Ishikawa (cell line): Measurements from ENCODE around the gene PHOX2A.

Experiments
- CEBPB ChIP-seq: IDR thresholded peaks from 2 replicates; pipeline ENCODE4 v1.6.1; 2012
- CREB1 ChIP-seq: IDR thresholded peaks from 2 replicates; pipeline ENCODE4 v1.6.1; 2012; ENCODE audit warnings: low read depth
- EGR1 ChIP-seq: IDR thresholded peaks from 2 replicates; pipeline ENCODE4 v1.6.1; 2012
- EP300 ChIP-seq: IDR thresholded peaks from 2 replicates; pipeline ENCODE4 v1.6.1; 2012; ENCODE audit warnings: borderline replicate concordance
- FOXM1 ChIP-seq: IDR thresholded peaks from 2 replicates; pipeline ENCODE4 v1.6.1; 2012; ENCODE audit warnings: low read depth, borderline replicate concordance
- MAX ChIP-seq: IDR thresholded peaks from 2 replicates; pipeline ENCODE4 v1.6.1; 2012
- NFIC ChIP-seq: IDR thresholded peaks from 2 replicates; pipeline ENCODE4 v1.6.1; 2012
- RAD21 ChIP-seq: IDR thresholded peaks from 2 replicates; pipeline ENCODE4 v1.6.1; 2012; ENCODE audit warnings: low read depth
- REST ChIP-seq: IDR thresholded peaks from 2 replicates; pipeline ENCODE4 v1.6.1; 2012; ENCODE audit warnings: low read depth, mild to moderate bottlenecking
- TAF1 ChIP-seq: IDR thresholded peaks from 2 replicates; pipeline ENCODE4 v1.6.1; 2012; ENCODE audit warnings: low read depth, mild to moderate bottlenecking
- TCF12 ChIP-seq: IDR thresholded peaks from 2 replicates; pipeline ENCODE4 v1.6.1; 2012; ENCODE audit warnings: low read depth
- TEAD4 ChIP-seq: IDR thresholded peaks from 2 replicates; pipeline ENCODE4 v1.6.1; 2012
- USF1 ChIP-seq: IDR thresholded peaks from 2 replicates; pipeline ENCODE4 v1.6.1; 2012
- YY1 ChIP-seq: IDR thresholded peaks from 2 replicates; pipeline ENCODE4 v1.6.1; 2012; ENCODE audit warnings: low read depth
- ZBTB7A ChIP-seq: IDR thresholded peaks from 2 replicates; pipeline ENCODE4 v1.6.1; 2012; ENCODE audit warnings: low read depth

The PHOX2A gene

GRCh38 chr11:72233056-72233772, 10.8 kb downstream of the PHOX2A start:
- TF ChIP-seq NFIC (no peak), TCF12 (no peak), YY1 (no peak), CREB1 (no peak), REST (no peak), CEBPB (no peak)

- TF ChIP-seq CREB1, result no peak
- TF ChIP-seq FOXM1, result no peak
- TF ChIP-seq YY1, result no peak
- no peak for TF ChIP-seq TEAD4
- TF ChIP-seq EGR1, result no peak
- no peak for TF ChIP-seq USF1
- no peak for TF ChIP-seq TCF12
- no peak for TF ChIP-seq EP300
- TF ChIP-seq RAD21, result no peak
- TF ChIP-seq TAF1, result no peak
- no peak for TF ChIP-seq REST
- TF ChIP-seq NFIC, result no peak
- no peak for TF ChIP-seq ZBTB7A
Observed at GRCh38 chr11:72232260-72233055, 11.5 kb downstream of the PHOX2A start.

GRCh38 chr11:72231396-72232259, 12.3 kb downstream of the PHOX2A start:
- TF ChIP-seq MAX, result no peak
- TF ChIP-seq TAF1, result no peak

GRCh38 chr11:72230764-72231365, 13.1 kb downstream of the PHOX2A start:
- TF ChIP-seq USF1, result no peak
- no peak for TF ChIP-seq EGR1
- TF ChIP-seq RAD21, result no peak
- no peak for TF ChIP-seq CEBPB
- no peak for TF ChIP-seq TCF12
- TF ChIP-seq ZBTB7A, result no peak
- TF ChIP-seq TAF1, result no peak
- TF ChIP-seq NFIC, result no peak
- TF ChIP-seq CREB1, result no peak
- TF ChIP-seq REST, result no peak
- TF ChIP-seq FOXM1, result no peak
- TF ChIP-seq YY1, result no peak
- no peak for TF ChIP-seq MAX
- TF ChIP-seq TEAD4, result no peak
- TF ChIP-seq EP300, result no peak
